Neuronal stem cell (in vitro differentiated cells): ENCODE measurements around the gene CALML3.
A peak's percentile ranks its signal among the peaks of the same experiment; 100 is the strongest.

Source experiments
- DNase-seq: peaks from one replicate; pipeline ENCODE4 v3.0.0-alpha.2; 2013; ENCODE audit warnings: low spot score
- H2AFZ ChIP-seq: one replicate; pipeline ENCODE4 v1.6.1; 2013; ENCODE audit warnings: mild to moderate bottlenecking, low read length, inconsistent platforms
- H2AK5ac ChIP-seq: 2 replicates; pipeline ENCODE4 v1.6.1; 2013; ENCODE audit warnings: low read depth, mild to moderate bottlenecking, inconsistent platforms, low read length, moderate library complexity, mixed read lengths
- H2BK120ac ChIP-seq: 2 replicates; pipeline ENCODE4 v1.6.1; 2013; ENCODE audit warnings: low read depth, mild to moderate bottlenecking, inconsistent platforms, low read length, moderate library complexity, mixed read lengths
- H2BK12ac ChIP-seq: one replicate; pipeline ENCODE4 v1.6.1; 2013; ENCODE audit warnings: low read length, inconsistent platforms
- H2BK15ac ChIP-seq: 2 replicates; pipeline ENCODE4 v1.6.1; 2013; ENCODE audit warnings: mild to moderate bottlenecking, low read length, inconsistent platforms, mixed read lengths
- H2BK5ac ChIP-seq: one replicate; pipeline ENCODE4 v1.6.1; 2013; ENCODE audit warnings: inconsistent platforms, mild to moderate bottlenecking, low read length, moderate library complexity
- H3K14ac ChIP-seq: one replicate; pipeline ENCODE4 v1.6.1; 2013; ENCODE audit warnings: low read length, inconsistent platforms
- H3K18ac ChIP-seq: 2 replicates; pipeline ENCODE4 v1.6.1; 2013; ENCODE audit warnings: low read length, inconsistent platforms
- H3K23ac ChIP-seq: 2 replicates; pipeline ENCODE4 v1.6.1; 2013; ENCODE audit warnings: low read depth, mild to moderate bottlenecking, mixed read lengths, low read length, inconsistent platforms; ENCODE audit not compliant: poor library complexity
- H3K27ac ChIP-seq: replicated peaks from 3 replicates; pipeline ENCODE4 v1.5.1; 2013; ENCODE audit warnings: low read length, inconsistent platforms
- H3K27me3 ChIP-seq, 3 experiments: 2 replicates each; pipeline ENCODE4 v1.6.1; 2013; ENCODE audit warnings: low read length in 3 of 3, mild to moderate bottlenecking in 2 of 3, inconsistent platforms in 1 of 3, low read depth in 1 of 3, mixed read lengths in 1 of 3, moderate library complexity in 1 of 3; ENCODE audit not compliant: control insufficient read depth in 3 of 3, insufficient read depth in 3 of 3
- H3K36me3 ChIP-seq, 2 donors: replicated peaks in 1 of 2; 2 replicates each; pipeline ENCODE4 v1.6.1; 2013; ENCODE audit warnings: low read length in 2 of 2; ENCODE audit not compliant: control insufficient read depth in 2 of 2, insufficient read depth in 2 of 2
- H3K4ac ChIP-seq: 2 replicates; pipeline ENCODE4 v1.6.1; 2013; ENCODE audit warnings: inconsistent platforms, mild to moderate bottlenecking, low read length, moderate library complexity
- H3K4me1 ChIP-seq, 2 donors: 1 replicate in 1 of 2; 2 replicates in 1 of 2; pipeline ENCODE4 v1.6.1; 2013; ENCODE audit warnings: low read length in 2 of 2, low read depth in 1 of 2; ENCODE audit not compliant: control insufficient read depth in 2 of 2, insufficient read depth in 1 of 2
- H3K4me2 ChIP-seq: one replicate; pipeline ENCODE4 v1.6.1; 2013; ENCODE audit warnings: mild to moderate bottlenecking, low read length, inconsistent platforms; ENCODE audit not compliant: insufficient read depth, poor library complexity, severe bottlenecking
- H3K4me3 ChIP-seq, 2 donors: 2 replicates each; pipeline ENCODE4 v1.5.1; 2013; ENCODE audit warnings: low read length in 2 of 2, mild to moderate bottlenecking in 2 of 2, inconsistent platforms in 1 of 2, moderate library complexity in 1 of 2
- H3K79me1 ChIP-seq: one replicate; pipeline ENCODE4 v1.6.1; 2013; ENCODE audit warnings: low read depth, mild to moderate bottlenecking, inconsistent platforms, low read length, moderate library complexity
- H3K9ac ChIP-seq: one replicate; pipeline ENCODE4 v1.6.1; 2013; ENCODE audit warnings: mild to moderate bottlenecking, low read depth, low read length, inconsistent platforms; ENCODE audit not compliant: poor library complexity
- H3K9me3 ChIP-seq, 2 donors: replicated peaks in 1 of 2; 2 replicates each; pipeline versions ENCODE3 to v1.6.1; 2013; ENCODE audit warnings: low read length in 2 of 2, mild to moderate bottlenecking in 2 of 2, inconsistent platforms in 1 of 2, low read depth in 1 of 2, mixed read lengths in 1 of 2, moderate library complexity in 1 of 2; ENCODE audit not compliant: control insufficient read depth in 2 of 2, insufficient read depth in 1 of 2
- H4K8ac ChIP-seq: one replicate; pipeline ENCODE4 v1.6.1; 2013; ENCODE audit warnings: low read depth, mild to moderate bottlenecking, inconsistent platforms, low read length, moderate library complexity
- H4K91ac ChIP-seq: one replicate; pipeline ENCODE4 v1.6.1; 2013; ENCODE audit warnings: low read length, low read depth, mild to moderate bottlenecking, inconsistent platforms; ENCODE audit not compliant: poor library complexity
- WGBS, 2 donors: extraction: QIAGEN DNeasy Blood & Tissue Kit; methylation state at CpG; one replicate each; pipeline ENCODE4 v1.1.7; 2013; ENCODE audit warnings: missing lambda C conversion rate in 2 of 2, mixed read lengths in 1 of 2; ENCODE audit not compliant: insufficient read length in 2 of 2, insufficient replicate concordance in 1 of 2; ENCODE audit errors: extremely low coverage in 2 of 2; 5-methylcytosine and 5-hydroxymethylcytosine counted together

Gene CALML3

DNA sequence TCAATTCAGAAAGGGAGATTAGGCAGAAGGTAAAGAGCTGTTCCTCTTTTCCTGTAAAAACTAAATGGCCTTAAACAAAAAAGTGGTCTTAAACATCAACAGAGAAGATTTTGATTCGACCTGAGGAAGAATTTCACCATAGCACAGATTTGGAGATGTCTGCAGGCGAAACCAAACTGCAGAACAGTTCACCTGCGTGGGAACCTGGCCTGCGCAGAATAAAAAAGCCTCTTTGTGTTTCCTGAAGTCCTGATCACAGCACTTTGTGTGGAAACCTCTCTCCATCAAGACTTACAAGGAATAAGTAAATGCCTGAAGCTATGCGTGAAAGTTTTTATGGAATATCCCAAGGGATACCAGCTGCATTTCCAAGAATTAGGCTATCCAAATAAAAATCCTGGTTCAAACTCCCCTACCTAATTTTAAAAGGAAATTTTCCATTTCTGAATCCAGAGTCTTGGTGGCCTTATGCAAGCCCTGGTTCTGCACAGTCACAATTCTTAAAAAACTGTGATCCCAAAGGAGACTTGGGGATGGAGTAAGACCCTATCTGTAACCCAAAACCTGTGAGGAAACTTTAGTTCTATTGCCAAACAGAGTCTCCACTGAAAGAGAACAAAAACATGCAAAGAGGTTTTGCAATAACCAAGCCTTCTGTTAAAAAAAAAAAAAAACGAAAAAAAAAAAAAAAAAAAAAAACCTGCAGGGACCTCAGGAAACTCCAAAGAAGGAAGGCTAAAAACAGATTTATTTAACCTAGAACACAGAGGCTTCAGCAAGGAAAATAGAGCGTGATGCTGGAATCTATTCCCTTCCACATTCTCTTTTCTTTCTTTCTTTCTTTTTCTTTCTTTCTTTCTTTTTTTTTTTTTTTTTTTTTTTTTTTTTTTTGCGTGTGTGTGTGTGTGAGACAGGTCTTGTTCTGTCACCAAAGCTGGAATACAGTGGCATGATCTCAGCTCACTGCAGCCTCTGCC lies 10.4 kb downstream of the CALML3 start:
- no peak overlapping the region for H3K4ac ChIP-seq
- H3K18ac ChIP-seq: no peak overlapping the region
- H2BK120ac ChIP-seq: no peak overlapping the region
- H4K91ac ChIP-seq: no peak overlapping the region
- H4K8ac ChIP-seq: no peak overlapping the region
- H3K36me3 ChIP-seq: no peaks in the 10 kb centered on the region
- no peak overlapping the region for H3K4me3 ChIP-seq
- peaks cover 0 to 12% (median 0%) of the 10 kb centered on the region in 3 experiments for H3K27me3 ChIP-seq
- no peak overlapping the region for H3K14ac ChIP-seq
- no peak overlapping the region for H2AK5ac ChIP-seq
- WGBS, 2 donors: no CpG with 5 or more reads among the region's 8 CpGs
- H3K4me2 ChIP-seq: no peak overlapping the region
- no peak overlapping the region for H3K27ac ChIP-seq
- no peak overlapping the region for H2BK12ac ChIP-seq
- no peak overlapping the region for H2BK5ac ChIP-seq
- H3K4me1 ChIP-seq: peaks cover 0 to 4% of the 10 kb centered on the region in 2 donors
- no peak overlapping the region for H2AFZ ChIP-seq
- no peak for DNase-seq
- H2BK15ac ChIP-seq: no peak overlapping the region
- H3K9ac ChIP-seq: no peak overlapping the region
- no peak overlapping the region for H3K23ac ChIP-seq
- H3K9me3 ChIP-seq: no peaks in the 10 kb centered on the region
- no peaks in the 10 kb centered on the region for H3K79me1 ChIP-seq

DNA sequence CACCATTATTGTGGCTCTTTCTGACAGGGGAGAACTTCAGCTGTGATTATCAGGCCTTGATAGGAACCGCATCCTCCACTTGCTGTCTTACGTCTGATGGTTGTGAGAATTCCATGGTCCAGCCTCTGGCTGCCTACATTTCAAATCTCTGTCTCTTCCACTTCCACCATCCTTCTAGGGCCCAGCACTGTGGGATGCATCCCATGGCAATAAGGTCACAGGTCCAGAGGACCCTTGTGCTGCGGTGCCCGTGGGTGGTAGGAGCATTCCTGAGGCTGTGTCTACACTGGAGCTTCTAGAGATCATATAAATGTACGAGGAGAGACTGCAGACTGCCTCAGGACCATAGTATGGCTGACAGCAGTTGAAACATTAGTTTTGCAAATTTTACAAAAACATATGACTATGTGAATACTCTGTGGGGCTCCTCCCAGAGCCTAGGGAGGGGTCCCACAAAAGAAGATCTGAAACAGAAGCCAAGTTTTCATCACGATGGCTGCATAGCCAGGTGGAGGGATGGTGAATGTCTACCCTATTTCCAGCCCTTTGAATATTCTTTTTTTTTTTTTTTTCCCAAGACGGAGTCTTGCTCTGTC lies 11.8 kb downstream of the CALML3 start:
- WGBS, 2 donors: no CpG with 5 or more reads among the region's 7 CpGs
- Histone ChIP-seq H3K4me2 (no peak overlapping the region), H3K23ac (no peak overlapping the region), H2AK5ac (no peak overlapping the region), H3K36me3 (no peaks in the 10 kb centered on the region), H4K91ac (no peak overlapping the region), H3K4me3 (no peak overlapping the region), H3K4ac (no peak overlapping the region), H2BK15ac (no peak overlapping the region), H3K79me1 (no peaks in the 10 kb centered on the region), H3K18ac (no peak overlapping the region), H2BK5ac (no peak overlapping the region), H2AFZ (no peak overlapping the region), H2BK12ac (no peak overlapping the region), H4K8ac (no peak overlapping the region), H2BK120ac (no peak overlapping the region), H3K27me3 (peaks cover 0 to 12% (median 0%) of the 10 kb centered on the region in 3 experiments), H3K14ac (no peak overlapping the region), H3K9me3 (no peaks in the 10 kb centered on the region), H3K4me1 (peaks cover 0 to 4% of the 10 kb centered on the region in 2 donors), H3K27ac (no peak overlapping the region), H3K9ac (no peak overlapping the region)
- DNase-seq: no peak

DNA sequence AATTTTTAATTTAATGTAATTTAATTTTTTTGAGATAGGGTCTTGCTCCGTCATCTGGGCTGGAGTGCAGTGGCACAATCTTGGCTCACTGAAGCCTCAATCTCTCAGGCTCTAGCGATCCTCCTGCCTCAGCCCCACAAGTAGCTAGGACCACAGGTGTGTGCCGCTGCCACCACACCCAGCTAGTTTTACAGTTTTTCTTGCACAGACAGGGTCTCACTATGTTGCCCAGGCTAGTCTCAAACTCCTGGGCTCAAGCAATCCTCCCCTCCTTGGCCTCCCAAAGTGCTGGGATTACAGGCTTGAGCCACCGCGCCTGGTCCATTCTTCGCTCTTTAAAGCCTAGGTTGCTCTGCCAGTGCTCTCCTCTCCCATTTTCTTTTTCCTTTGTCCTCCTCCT lies 12.9 kb downstream of the CALML3 start:
- H2AFZ ChIP-seq: no peak overlapping the region
- no peak overlapping the region for H3K18ac ChIP-seq
- H2BK12ac ChIP-seq: no peak overlapping the region
- H3K4ac ChIP-seq: no peak overlapping the region
- peak overlapping the region; percentile 43 for H2BK120ac ChIP-seq
- H3K9ac ChIP-seq: peak overlapping the region; percentile 35
- DNase-seq: no peak
- peaks cover 0 to 4% of the 10 kb centered on the region in 2 donors for H3K4me1 ChIP-seq
- H2BK15ac ChIP-seq: no peak overlapping the region
- H3K79me1 ChIP-seq: no peaks in the 10 kb centered on the region
- H2AK5ac ChIP-seq: no peak overlapping the region
- peaks cover 0 to 7% (median 0%) of the 10 kb centered on the region in 3 experiments for H3K27me3 ChIP-seq
- no peaks in the 10 kb centered on the region for H3K36me3 ChIP-seq
- H3K4me3 ChIP-seq: no peak overlapping the region
- no peak overlapping the region for H3K4me2 ChIP-seq
- WGBS, 2 donors: no CpG with 5 or more reads among the region's 6 CpGs
- H4K91ac ChIP-seq: no peak overlapping the region
- no peak overlapping the region for H2BK5ac ChIP-seq
- H3K27ac ChIP-seq: no peak overlapping the region
- H3K23ac ChIP-seq: no peak overlapping the region
- no peak overlapping the region for H4K8ac ChIP-seq
- no peaks in the 10 kb centered on the region for H3K9me3 ChIP-seq
- no peak overlapping the region for H3K14ac ChIP-seq

DNA sequence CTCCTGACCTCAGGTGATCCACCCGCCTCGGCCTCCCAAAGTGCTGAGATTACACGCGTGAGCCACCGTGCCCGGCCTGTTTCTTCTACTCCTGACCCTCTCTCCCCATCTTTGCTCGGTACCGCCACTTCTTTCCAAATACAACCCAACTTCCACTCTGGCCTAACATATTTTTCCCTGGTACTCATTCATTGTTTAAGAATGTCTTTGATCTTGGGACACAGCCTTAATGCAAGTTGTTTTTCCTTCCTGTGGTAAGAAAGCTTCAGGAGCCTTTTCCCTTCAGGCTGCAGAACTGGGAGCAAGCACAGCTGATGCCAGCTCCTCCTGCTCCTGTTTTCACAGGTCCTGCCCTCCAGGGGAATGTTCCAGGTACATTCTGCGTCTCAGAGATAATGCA lies 13.7 kb downstream of the CALML3 start:
- H3K4me2 ChIP-seq: no peak overlapping the region
- no peak overlapping the region for H4K91ac ChIP-seq
- no peak overlapping the region for H3K18ac ChIP-seq
- WGBS, 2 donors: no CpG with 5 or more reads among the region's 9 CpGs
- no peak overlapping the region for H3K23ac ChIP-seq
- H3K4me3 ChIP-seq: no peak overlapping the region
- no peak overlapping the region for H2BK120ac ChIP-seq
- H3K9ac ChIP-seq: no peak overlapping the region
- H3K14ac ChIP-seq: no peak overlapping the region
- H4K8ac ChIP-seq: no peak overlapping the region
- H3K27me3 ChIP-seq: peaks cover 0 to 3% (median 0%) of the 10 kb centered on the region in 3 experiments
- H3K9me3 ChIP-seq: no peaks in the 10 kb centered on the region
- no peaks in the 10 kb centered on the region for H3K4me1 ChIP-seq
- H2AK5ac ChIP-seq: no peak overlapping the region
- H2BK12ac ChIP-seq: no peak overlapping the region
- no peak overlapping the region for H3K4ac ChIP-seq
- H3K27ac ChIP-seq: no peak overlapping the region
- H3K36me3 ChIP-seq: no peaks in the 10 kb centered on the region
- no peak for DNase-seq
- H2BK15ac ChIP-seq: no peak overlapping the region
- H3K79me1 ChIP-seq: no peaks in the 10 kb centered on the region
- no peak overlapping the region for H2AFZ ChIP-seq
- H2BK5ac ChIP-seq: no peak overlapping the region
